Measurements from ENCODE around the gene SMCO3.

The SMCO3 gene

GRCh38 chr12:14774074-14774905, 39.7 kb downstream of the SMCO3 start:
- Histone ChIP-seq H3K9me3 (ENCODE audit: insufficient read depth, low read depth, low read length) (no peaks in the 10 kb centered on the region), H3K4me3 (ENCODE audit: low read length) (peak overlapping the region; percentile 90), H3K9ac (ENCODE audit: low read depth, low read length) (peak overlapping the region; percentile 88), H3K27me3 (ENCODE audit: insufficient read depth, low read length) (peaks cover 8% of the 10 kb centered on the region; the same call in 1 of the 2 replicates), H3K36me3 (ENCODE audit: insufficient read depth, low read length) (no peaks in the 10 kb centered on the region), H3K4me1 (ENCODE audit: insufficient read depth, low read length) (peaks cover 27% of the 10 kb centered on the region), H3K27ac (ENCODE audit: low read depth, low read length) (peak overlapping the region; percentile 67)
- 2% methylated on average over 67 of the region's 67 CpGs for WGBS

GRCh38 chr12:14773685-14774073, 40.3 kb downstream of the SMCO3 start:
- Histone ChIP-seq H3K4me3 (ENCODE audit: low read length) (peak overlapping the region; percentile 90), H3K27me3 (ENCODE audit: insufficient read depth, low read length) (peaks cover 8% of the 10 kb centered on the region; the same call in 1 of the 2 replicates), H3K27ac (ENCODE audit: low read depth, low read length) (peak overlapping the region; percentile 65; the same call in 1 of the 2 replicates), H3K4me1 (ENCODE audit: insufficient read depth, low read length) (peaks cover 28% of the 10 kb centered on the region), H3K36me3 (ENCODE audit: insufficient read depth, low read length) (no peaks in the 10 kb centered on the region), H3K9ac (ENCODE audit: low read depth, low read length) (peak overlapping the region; percentile 71), H3K9me3 (ENCODE audit: insufficient read depth, low read depth, low read length) (no peaks in the 10 kb centered on the region)
- 30% methylated on average over 16 of the region's 16 CpGs for WGBS

- Histone ChIP-seq H3K4me1 (ENCODE audit: insufficient read depth, low read length) (peaks cover 33% of the 10 kb centered on the region), H3K27ac (ENCODE audit: low read depth, low read length) (peak overlapping the region; percentile 43; the same call in 1 of the 2 replicates), H3K27me3 (ENCODE audit: insufficient read depth, low read length) (peaks cover 8% of the 10 kb centered on the region; the same call in 1 of the 2 replicates), H3K9me3 (ENCODE audit: insufficient read depth, low read depth, low read length) (no peaks in the 10 kb centered on the region), H3K4me3 (ENCODE audit: low read length) (peak overlapping the region; percentile 90), H3K36me3 (ENCODE audit: insufficient read depth, low read length) (no peaks in the 10 kb centered on the region), H3K9ac (ENCODE audit: low read depth, low read length) (peak overlapping the region; percentile 71; the same call in 1 of the 2 replicates)
- WGBS = 37% methylated on average over 4 of the region's 5 CpGs
These were observed 41.0 kb downstream of the SMCO3 start for GRCh38 chr12:14772946-14773345.

GRCh38 chr12:14771651-14772137, 42.3 kb downstream of the SMCO3 start:
- Histone ChIP-seq H3K9me3 (ENCODE audit: insufficient read depth, low read depth, low read length) (no peaks in the 10 kb centered on the region), H3K4me3 (ENCODE audit: low read length) (peak overlapping the region; percentile 96), H3K36me3 (ENCODE audit: insufficient read depth, low read length) (peaks cover 5% of the 10 kb centered on the region; the same call in 1 of the 2 replicates), H3K27ac (ENCODE audit: low read depth, low read length) (peak overlapping the region; percentile 98), H3K27me3 (ENCODE audit: insufficient read depth, low read length) (peaks cover 8% of the 10 kb centered on the region; the same call in 1 of the 2 replicates), H3K9ac (ENCODE audit: low read depth, low read length) (peak overlapping the region; percentile 97), H3K4me1 (ENCODE audit: insufficient read depth, low read length) (peaks cover 23% of the 10 kb centered on the region)
- WGBS = 6% methylated on average over 2 of the region's 6 CpGs

- peaks cover 7% of the 10 kb centered on the region; the same call in 1 of the 2 replicates for H3K36me3 ChIP-seq (ENCODE audit: insufficient read depth, low read length)
- H3K27me3 ChIP-seq (ENCODE audit: insufficient read depth, low read length) = peaks cover 7% of the 10 kb centered on the region; the same call in 1 of the 2 replicates
- H3K9me3 ChIP-seq (ENCODE audit: insufficient read depth, low read depth, low read length) = no peaks in the 10 kb centered on the region
- peak overlapping the region; percentile 97 for H3K9ac ChIP-seq (ENCODE audit: low read depth, low read length)
- H3K4me1 ChIP-seq (ENCODE audit: insufficient read depth, low read length) = peaks cover 18% of the 10 kb centered on the region
- whole genome bisulfite sequencing = under 1% methylated on average over 56 of the region's 56 CpGs
- peak overlapping the region; percentile 98 for H3K27ac ChIP-seq (ENCODE audit: low read depth, low read length)
- peak overlapping the region; percentile 96 for H3K4me3 ChIP-seq (ENCODE audit: low read length)
These were observed 43.2 kb downstream of the SMCO3 start for GRCh38 chr12:14770496-14771461.

GRCh38 chr12:14769969-14770495, 44.0 kb downstream of the SMCO3 start:
- Histone ChIP-seq H3K27me3 (ENCODE audit: insufficient read depth, low read length) (no peaks in the 10 kb centered on the region), H3K4me3 (ENCODE audit: low read length) (peak overlapping the region; percentile 96), H3K9me3 (ENCODE audit: insufficient read depth, low read depth, low read length) (no peaks in the 10 kb centered on the region), H3K36me3 (ENCODE audit: insufficient read depth, low read length) (peaks cover 7% of the 10 kb centered on the region; the same call in 1 of the 2 replicates), H3K9ac (ENCODE audit: low read depth, low read length) (peak overlapping the region; percentile 97), H3K4me1 (ENCODE audit: insufficient read depth, low read length) (peaks cover 13% of the 10 kb centered on the region), H3K27ac (ENCODE audit: low read depth, low read length) (peak overlapping the region; percentile 98)
- under 1% methylated on average over 38 of the region's 38 CpGs for WGBS

GRCh38 chr12:14769466-14769968, 44.5 kb downstream of the SMCO3 start:
- peak overlapping the region; percentile 98 for H3K27ac ChIP-seq (ENCODE audit: low read depth, low read length)
- under 1% methylated on average over 26 of the region's 26 CpGs for WGBS
- H3K9ac ChIP-seq (ENCODE audit: low read depth, low read length) = peak overlapping the region; percentile 97

GRCh38 chr12:14768823-14769405, 45.1 kb downstream of the SMCO3 start:
- Histone ChIP-seq H3K36me3 (ENCODE audit: insufficient read depth, low read length) (peaks cover 7% of the 10 kb centered on the region; the same call in 1 of the 2 replicates), H3K4me3 (ENCODE audit: low read length) (peak overlapping the region; percentile 96), H3K9ac (ENCODE audit: low read depth, low read length) (peak overlapping the region; percentile 97; the same call in 1 of the 2 replicates), H3K27me3 (ENCODE audit: insufficient read depth, low read length) (no peaks in the 10 kb centered on the region), H3K9me3 (ENCODE audit: insufficient read depth, low read depth, low read length) (no peaks in the 10 kb centered on the region), H3K4me1 (ENCODE audit: insufficient read depth, low read length) (peaks cover 13% of the 10 kb centered on the region), H3K27ac (ENCODE audit: low read depth, low read length) (peak overlapping the region; percentile 98; the same call in 1 of the 2 replicates)
- 25% methylated on average over 16 of the region's 16 CpGs for WGBS

More at GRCh38 chr12:14769466-14769968, 44.5 kb downstream of the SMCO3 start:
- Histone ChIP-seq H3K36me3 (ENCODE audit: insufficient read depth, low read length) (peaks cover 7% of the 10 kb centered on the region; the same call in 1 of the 2 replicates), H3K9me3 (ENCODE audit: insufficient read depth, low read depth, low read length) (no peaks in the 10 kb centered on the region), H3K4me3 (ENCODE audit: low read length) (peak overlapping the region; percentile 96), H3K4me1 (ENCODE audit: insufficient read depth, low read length) (peaks cover 13% of the 10 kb centered on the region), H3K27me3 (ENCODE audit: insufficient read depth, low read length) (no peaks in the 10 kb centered on the region)

GRCh38 chr12:14767617-14768016, 46.4 kb downstream of the SMCO3 start:
- Histone ChIP-seq H3K27me3 (ENCODE audit: insufficient read depth, low read length) (no peaks in the 10 kb centered on the region), H3K4me3 (ENCODE audit: low read length) (peak overlapping the region; percentile 23; the same call in 1 of the 2 replicates), H3K9ac (ENCODE audit: low read depth, low read length) (no peak overlapping the region)

More at GRCh38 chr12:14767617-14768016, 46.4 kb downstream of the SMCO3 start:
- no peaks in the 10 kb centered on the region for H3K9me3 ChIP-seq (ENCODE audit: insufficient read depth, low read depth, low read length)
- H3K27ac ChIP-seq (ENCODE audit: low read depth, low read length) = no peak overlapping the region
- 100% methylated on average over 1 of the region's 1 CpG for WGBS
- peaks cover 7% of the 10 kb centered on the region; the same call in 1 of the 2 replicates for H3K36me3 ChIP-seq (ENCODE audit: insufficient read depth, low read length)
- H3K4me1 ChIP-seq (ENCODE audit: insufficient read depth, low read length) = peaks cover 13% of the 10 kb centered on the region
